ENCODE measurements around the gene NR5A2. TPM values are rescaled to one million over a fixed set of nuclear protein-coding genes. Genes with fewer than 3 reads are reported as not detected.

Gene NR5A2
- polyA plus RNA-seq, 3 donors = 2.1 to 20.8 (median 3.6) TPM

DNA sequence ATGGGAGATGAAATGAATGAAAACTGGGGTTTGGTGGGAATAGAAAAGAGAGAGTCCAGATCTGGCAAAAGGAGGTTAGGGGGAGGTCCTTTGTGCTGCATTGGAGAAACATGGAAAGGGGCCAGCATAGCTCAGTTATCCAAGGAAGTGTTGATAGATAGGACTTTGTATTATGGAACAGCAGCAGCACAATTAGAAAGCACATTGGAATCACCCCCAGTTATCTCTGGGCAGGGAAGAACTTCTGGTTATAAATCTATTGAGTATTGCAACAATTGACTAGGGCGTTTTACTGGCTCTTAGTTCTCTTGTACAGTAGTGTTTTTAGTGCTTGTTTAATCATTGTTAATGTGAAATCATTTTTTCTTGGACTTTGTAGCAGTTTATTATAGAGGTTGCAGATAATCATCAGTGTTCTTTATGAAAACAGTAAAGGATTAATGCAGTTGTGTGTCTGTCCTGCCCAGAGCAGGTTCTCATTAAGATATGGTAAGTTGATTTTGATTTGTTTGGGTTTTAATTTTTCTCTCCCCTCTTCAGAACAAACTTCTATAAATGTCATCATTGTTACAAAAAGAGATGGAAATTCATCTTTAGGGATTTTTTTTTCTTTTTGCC, 76.6 kb downstream of the NR5A2 start:
- WGBS, 3 donors = 6 to 53% (median 51%) methylated on average over 1 of the region's 1 CpG
- H3K27ac ChIP-seq (ENCODE audit: low read depth, low read length) = no peak overlapping the region

DNA sequence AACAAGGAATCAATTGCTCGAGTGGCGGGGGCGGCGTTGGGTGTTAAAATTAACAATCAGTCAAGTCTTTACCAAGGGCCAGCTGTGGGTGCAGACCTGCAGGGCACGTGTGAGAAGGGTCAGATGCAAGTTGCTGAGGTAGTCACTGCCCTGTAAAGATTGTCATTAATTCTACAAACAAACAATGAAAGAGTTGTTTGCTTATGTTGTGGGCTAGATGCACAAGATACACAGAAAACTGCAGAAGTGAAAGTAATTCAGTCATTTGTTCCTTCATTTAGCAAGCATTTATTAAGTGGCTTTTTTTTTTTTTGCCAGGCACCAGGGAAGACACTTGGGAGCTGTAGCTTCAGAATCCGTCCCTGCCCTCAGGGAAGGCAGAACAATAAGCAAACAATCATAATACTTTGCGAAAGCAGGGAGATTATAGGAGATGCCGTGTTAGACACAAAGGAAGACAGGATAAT, 79.5 kb downstream of the NR5A2 start:
- WGBS, 3 donors = 42 to 72% (median 71%) methylated on average over 8 of the region's 8 CpGs
- no peak overlapping the region for H3K27ac ChIP-seq (ENCODE audit: low read depth, low read length)

DNA sequence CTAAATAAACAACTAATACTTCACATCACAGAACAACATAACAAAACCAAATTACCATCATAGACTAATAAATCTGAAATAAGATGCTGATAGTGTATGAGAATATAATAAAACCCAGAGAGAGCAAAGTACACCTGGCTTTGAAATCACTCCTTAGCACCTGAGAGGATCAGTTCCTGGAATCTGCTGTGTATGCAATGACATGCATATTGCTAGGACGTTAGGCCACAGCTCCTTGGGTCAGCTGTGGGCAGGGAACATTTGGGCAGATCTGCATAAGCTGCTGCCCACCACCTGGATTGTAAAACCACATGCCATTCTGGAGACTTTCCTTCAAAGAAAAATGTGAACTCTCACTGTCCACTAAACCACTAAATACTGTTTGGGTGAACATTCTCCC, 81.1 kb downstream of the NR5A2 start:
- H3K27ac ChIP-seq (ENCODE audit: low read depth, low read length) = no peak overlapping the region
- 0 to 28% (median 2%) methylated on average over 1 of the region's 1 CpG for WGBS, 3 donors

DNA sequence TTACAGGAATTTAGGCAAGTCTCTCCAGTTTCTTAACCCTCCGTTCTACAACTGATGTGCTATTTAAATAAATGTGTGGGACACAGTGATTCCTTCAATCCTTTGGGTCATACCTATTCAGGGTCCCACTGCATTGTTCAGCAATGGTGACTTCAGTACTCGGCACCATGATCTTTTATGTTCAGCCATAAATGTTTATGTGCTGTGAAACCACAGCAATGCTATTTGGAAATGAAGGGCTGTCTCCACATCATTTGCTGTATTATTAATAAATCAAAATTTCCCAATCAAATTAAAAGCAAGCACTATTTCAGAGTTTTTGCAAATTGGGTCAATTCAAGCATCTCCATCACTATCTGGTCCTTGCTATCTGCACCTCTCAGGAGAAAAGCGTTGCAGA, 84.8 kb downstream of the NR5A2 start:
- H3K27ac ChIP-seq (ENCODE audit: low read depth, low read length) = no peak overlapping the region
- WGBS, 3 donors = 82 to 90% (median 87%) methylated on average over 3 of the region's 3 CpGs

DNA sequence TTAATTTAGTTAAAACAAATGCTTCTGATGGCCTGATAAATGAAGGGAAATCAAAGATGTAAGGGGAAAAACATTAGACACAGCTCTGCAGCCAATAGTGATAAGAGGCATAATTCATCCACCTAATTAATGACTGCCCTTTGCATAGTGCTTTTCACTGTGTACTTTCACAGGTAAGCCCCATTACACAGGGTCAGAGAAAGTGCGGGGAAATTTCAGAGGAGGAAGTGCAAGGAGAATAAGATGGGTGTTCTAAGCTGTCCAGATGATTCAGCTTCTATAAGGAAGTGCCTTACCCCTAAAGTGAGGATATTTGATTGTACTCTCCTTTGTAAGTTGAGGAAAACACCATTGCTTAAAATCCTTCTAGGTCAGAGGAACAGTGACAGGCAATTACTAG, 88.0 kb downstream of the NR5A2 start:
- H3K27ac ChIP-seq (ENCODE audit: low read depth, low read length) = no peak overlapping the region
- WGBS, 3 donors = 55 to 71% (median 55%) methylated on average over 1 of the region's 1 CpG

DNA sequence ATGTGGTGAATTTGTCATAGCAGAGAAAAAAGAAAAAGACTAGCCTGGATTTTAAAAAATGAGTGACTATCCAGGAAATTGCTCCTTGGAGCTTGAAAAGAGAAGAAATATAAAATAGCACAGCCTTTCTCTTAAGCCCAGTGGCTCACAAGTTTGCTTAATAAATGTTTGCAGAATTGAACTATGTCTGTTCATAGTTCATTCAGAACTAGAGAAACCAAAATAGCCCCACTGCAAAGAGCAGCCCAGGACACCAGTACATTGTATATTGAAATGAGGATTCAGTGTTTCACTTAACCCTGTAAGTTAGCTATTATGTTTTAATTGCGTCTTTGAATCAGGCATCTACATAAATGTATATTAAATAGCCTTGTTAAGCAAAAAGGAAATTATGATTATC, 88.8 kb downstream of the NR5A2 start:
- 89 to 97% (median 90%) methylated on average over 1 of the region's 1 CpG for WGBS, 3 donors
- H3K27ac ChIP-seq (ENCODE audit: low read depth, low read length) = no peak overlapping the region

DNA sequence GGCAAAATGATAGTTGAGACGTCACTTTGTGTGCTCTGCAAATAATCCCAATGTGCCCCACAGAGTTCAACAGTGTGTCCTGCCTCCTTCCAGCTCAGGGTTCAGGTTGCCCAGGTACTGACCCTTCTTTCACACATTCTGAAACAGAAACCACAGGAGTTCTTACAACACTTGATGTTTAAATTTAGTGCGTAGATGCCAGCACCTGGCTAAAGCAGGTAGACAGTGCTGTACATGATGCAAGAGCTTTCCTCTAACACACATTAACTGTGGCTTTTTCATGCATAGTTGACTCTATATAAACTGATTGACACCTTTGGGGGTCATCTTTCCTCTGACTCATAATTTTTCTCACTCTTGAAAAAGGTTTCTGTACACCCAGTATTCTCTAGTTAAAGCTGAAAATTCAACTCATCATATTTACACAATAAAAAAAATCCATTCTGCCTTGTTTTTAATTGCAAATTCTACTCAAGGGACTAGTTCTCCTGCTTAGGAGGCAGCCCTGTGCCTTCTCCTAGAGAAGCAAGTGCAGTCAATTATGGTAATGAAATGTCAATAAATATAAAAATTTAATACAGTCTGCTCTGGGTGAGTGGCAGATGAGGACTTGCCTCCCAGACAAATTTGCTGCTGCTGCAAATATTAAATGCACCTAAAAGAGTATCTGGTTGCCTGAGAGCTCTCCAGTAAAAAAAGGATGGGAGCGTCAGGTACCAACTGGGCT, 91.4 kb downstream of the NR5A2 start:
- WGBS, 3 donors = 72 to 92% (median 92%) methylated on average over 3 of the region's 3 CpGs
- no peak overlapping the region for H3K27ac ChIP-seq (ENCODE audit: low read depth, low read length)

DNA sequence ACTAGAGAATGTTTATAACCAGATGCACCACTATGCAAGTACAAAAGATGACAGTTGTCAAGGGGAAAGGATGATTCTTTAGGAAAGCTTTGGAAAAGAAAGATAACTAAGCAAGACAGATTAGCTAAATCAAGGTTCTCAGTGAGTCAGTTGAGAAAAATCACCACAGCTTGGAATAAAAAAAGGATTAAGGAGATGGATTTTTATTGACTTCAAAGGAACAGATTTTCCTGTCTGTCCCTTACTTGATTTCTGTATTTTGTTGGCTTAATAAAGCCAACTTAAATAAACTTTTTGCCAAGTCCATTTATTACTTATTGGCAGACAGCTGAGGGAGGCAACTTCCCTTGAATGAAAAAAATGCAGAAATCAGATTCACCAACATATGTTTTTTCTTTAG, 93.9 kb downstream of the NR5A2 start:
- no peak overlapping the region for H3K27ac ChIP-seq (ENCODE audit: low read depth, low read length)

DNA sequence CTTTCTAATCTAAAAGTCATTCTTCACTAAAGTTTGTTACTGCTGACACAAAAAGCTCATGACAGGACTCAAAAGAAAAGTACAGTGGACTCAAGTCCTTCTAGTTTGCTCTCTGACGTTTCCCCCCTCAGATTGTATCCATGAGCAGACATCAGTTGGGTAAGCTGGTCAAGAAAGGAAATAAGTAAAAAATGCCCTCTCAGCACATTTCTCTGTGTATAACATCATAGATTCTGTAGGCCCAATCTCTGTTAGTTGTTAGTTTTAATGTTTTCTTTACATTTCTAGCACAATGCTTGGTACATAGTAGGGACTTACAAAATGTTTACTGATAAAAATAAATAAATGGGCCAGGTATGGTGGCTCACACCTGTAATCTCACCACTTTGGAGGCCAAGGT, 96.8 kb downstream of the NR5A2 start:
- 66 to 78% (median 74%) methylated on average over 1 of the region's 1 CpG for WGBS, 3 donors
- no peak overlapping the region for H3K27ac ChIP-seq (ENCODE audit: low read depth, low read length)

DNA sequence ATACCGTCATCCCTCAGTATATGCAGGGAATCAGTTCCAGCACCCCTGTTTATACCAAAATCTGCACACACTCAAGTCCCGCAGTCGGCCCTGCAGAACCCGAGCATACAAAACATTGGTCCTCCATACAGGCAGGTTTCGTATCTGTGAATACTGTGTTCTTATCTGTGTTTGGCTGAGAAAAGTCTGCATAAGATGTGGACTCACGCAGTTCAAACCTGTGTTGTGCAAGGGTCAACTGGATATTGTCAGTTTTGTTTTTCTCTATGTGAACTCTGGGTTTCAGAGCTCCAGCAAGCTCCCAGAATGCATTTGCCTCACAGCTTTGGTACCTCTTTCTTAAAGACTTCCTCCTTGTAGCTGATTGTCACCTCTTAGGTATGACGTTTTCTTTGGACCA, 100.6 kb downstream of the NR5A2 start:
- H3K27ac ChIP-seq (ENCODE audit: low read depth, low read length) = no peak overlapping the region
- WGBS, 3 donors = 70 to 89% (median 87%) methylated on average over 7 of the region's 7 CpGs

DNA sequence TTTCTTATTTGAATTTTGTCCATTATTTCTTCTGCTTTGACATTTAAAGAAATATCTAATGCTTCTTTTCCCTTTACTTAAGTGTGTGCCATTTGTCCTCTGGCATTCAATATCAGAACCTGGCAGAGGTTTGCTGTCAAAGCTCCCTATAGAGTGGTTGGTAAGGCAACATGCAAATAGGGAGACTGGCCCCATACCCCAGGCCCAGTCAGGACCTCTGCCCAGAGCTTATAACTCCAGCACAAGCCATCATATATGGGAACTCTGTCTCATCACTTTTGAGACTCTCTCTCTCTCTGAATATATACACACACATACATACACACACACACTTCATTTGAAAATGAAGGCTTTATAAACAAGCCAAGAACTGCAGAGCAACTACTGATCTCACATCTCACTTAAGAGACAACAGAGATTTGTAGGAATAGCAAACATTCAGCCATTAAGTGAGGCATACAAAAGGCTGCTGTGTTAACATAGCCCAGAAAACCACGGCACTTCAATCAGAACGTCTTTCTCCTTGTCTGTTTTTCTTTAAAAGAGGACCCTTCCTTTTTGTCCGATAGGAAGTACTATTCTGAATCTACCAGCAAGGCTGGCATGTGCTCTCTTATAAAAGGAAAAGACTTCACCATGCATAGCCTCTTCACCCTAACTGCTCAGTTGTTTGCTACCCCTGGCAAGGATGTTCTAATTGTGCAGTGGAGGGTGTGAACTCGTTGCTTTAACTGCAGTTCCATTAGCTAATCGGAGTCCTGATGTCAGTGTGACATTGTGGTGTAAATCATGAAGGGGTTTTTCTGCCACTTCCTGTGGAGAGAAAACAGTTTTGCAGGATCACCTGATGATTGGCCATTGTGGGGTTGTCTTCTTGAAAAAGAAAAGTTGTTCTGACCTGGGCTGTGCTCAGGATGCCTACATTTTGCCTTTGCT, 101.7 kb downstream of the NR5A2 start:
- H3K27ac ChIP-seq (ENCODE audit: low read depth, low read length) = no peak overlapping the region
- WGBS, 3 donors = 15 to 39% (median 16%) methylated on average over 5 of the region's 5 CpGs

DNA sequence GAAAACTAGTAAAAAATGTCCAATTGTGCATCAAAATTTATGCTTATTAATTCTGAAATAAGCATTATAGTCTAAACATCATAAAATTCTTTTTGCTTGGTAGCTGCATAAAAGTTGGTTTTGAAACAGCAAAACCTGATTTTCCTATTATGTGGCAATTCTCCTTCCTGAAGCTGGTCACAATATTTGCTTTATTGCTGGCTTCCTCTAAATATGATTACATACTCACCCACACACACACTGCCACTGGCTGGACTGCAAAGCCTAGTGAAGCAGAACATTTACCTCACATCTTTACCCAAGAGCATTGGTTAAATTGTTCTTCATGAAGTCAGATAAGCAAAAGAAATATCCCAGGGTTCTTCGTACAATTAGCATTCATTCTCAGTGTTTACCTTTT, 103.0 kb downstream of the NR5A2 start:
- H3K27ac ChIP-seq (ENCODE audit: low read depth, low read length) = no peak overlapping the region
- WGBS, 3 donors = 35 to 75% (median 65%) methylated on average over 1 of the region's 1 CpG

DNA sequence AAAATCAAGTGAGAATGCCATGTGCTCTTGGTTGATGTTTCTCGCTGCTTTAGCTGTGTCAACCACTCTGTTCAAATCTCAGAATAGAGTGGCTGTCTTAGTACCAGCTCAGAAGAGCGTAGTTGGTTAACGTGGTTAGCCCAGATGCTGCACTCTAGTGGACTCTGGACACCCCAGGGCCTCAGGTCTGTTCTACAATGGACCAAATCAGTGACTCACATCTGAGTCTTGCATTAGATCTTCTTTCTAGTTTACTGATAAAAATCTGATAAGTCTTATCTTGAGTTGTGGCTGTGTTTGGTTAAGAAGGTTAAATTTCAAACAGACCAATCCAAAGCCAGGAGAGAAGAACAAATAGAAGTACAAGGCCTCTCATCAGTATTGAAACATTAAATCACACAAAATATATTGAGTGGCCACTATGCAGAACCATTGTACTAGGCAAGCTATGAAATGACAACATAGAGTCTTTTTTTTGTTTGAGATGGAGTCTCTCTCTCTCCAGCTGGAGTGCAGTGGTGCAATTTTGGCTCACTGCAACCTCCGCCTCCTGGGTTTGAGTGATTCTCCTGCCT, 104.1 kb downstream of the NR5A2 start:
- no peak overlapping the region for H3K27ac ChIP-seq (ENCODE audit: low read depth, low read length)
- 33 to 74% (median 70%) methylated on average over 4 of the region's 4 CpGs for WGBS, 3 donors

DNA sequence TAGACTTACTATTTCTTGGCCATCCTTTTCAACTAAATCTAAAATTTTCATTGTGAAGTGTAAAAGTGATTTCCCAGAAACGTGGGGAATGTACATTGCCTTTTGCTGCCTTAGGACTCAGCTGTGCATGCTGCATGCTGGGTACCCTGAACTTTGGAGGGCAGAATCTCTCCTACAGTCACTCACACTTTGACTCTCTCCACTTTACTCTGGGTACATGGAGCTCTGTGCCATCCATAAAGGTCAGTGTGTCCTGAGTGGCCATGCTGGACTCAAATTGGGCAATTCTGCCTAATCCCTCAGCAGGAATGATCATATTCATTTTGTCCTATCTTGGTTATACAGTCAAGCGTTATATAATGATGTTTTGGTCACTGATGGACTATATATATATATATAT, 105.6 kb downstream of the NR5A2 start:
- H3K27ac ChIP-seq (ENCODE audit: low read depth, low read length) = no peak overlapping the region
- WGBS, 3 donors = 68 to 87% (median 84%) methylated on average over 2 of the region's 2 CpGs

DNA sequence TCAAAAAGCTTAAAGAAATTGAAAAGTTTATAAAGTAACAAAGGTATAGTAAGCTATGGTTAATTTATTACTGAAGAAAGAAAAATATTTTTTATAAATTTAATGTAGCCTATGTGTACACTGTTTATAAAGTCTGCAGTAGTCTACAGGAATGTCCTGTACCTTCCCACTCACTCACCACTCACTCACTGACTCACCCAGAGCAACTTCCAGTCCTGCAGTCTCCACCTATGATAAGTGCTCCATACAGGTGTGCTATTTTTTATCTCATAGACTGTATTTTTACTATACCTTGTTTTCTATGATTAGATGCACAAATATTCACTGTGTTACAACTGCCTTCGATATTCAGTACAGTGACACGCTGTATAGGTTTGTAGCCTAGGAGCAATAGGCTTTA, 106.6 kb downstream of the NR5A2 start:
- H3K27ac ChIP-seq (ENCODE audit: low read depth, low read length) = no peak overlapping the region
- 80 to 100% (median 90%) methylated on average over 2 of the region's 2 CpGs for WGBS, 3 donors

DNA sequence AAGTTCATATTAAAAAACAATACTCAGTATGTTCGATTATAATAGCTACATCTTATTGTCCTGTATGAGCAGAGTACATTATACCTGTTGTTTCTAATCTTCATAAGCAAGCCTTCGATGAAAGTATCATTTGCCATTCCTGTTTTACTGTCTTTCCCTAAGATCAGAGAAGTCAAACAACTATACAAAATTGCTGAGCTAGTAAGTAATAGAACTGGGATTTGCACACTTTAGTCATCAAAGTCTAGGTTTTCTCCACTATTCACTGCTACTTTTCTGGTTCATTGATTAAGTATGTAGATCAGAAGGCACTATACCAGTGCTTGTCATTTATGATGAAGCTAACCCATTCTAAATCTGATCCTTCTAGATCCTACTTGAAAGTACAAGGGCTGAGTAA, 108.9 kb downstream of the NR5A2 start:
- WGBS, 3 donors = 85 to 94% (median 91%) methylated on average over 2 of the region's 2 CpGs
- no peak overlapping the region for H3K27ac ChIP-seq (ENCODE audit: low read depth, low read length)

DNA sequence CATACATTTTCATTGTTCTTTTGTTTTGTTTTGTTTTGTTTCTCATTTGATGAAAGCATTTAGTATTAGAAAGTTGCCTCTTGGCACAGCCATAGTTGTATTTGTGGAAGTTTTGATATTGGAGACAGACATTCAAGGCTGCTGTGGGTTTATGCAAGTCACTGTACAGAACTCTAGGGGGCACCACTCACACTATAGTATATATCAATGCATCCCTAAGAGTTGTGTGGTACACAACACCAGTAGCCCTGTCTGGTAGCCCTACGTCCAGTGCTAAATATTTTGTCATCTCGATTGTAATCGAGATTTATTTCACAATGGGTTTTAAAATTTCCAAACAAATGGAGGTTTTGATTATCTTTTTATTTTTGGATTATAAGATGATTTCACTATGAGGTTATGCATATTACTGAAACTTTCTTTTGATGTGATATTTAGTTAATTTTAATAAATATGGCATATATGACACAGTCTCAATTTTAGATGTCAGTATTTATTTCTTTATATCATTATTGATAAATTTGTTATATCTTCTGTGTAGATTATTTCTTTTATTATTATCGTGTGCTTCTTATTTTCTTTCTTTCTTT, 112.2 kb downstream of the NR5A2 start:
- no peak overlapping the region for H3K27ac ChIP-seq (ENCODE audit: low read depth, low read length)
- whole genome bisulfite sequencing, 3 donors = 64 to 79% (median 71%) methylated on average over 4 of the region's 4 CpGs

DNA sequence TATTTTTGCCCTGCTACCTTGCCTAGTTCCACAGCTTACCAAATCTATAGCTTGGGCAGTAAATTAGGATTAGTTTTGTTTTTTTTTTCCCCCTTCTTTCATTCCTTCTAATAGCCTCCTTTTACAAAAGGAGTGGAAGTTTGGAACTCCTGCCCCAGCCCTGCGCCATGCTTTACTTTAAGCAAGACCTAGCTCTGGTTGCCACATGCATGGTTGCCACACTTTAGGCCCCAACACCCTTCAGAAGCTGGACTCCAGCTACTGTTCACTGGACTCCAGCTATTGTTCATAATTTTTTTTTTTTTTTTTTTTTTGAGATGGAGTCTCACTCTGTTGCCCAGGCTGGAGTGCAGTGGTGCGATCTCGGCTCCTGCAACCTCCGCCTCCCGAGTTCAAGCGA, 115.8 kb downstream of the NR5A2 start:
- 75 to 86% (median 76%) methylated on average over 6 of the region's 6 CpGs for WGBS, 3 donors
- H3K27ac ChIP-seq (ENCODE audit: low read depth, low read length) = no peak overlapping the region

DNA sequence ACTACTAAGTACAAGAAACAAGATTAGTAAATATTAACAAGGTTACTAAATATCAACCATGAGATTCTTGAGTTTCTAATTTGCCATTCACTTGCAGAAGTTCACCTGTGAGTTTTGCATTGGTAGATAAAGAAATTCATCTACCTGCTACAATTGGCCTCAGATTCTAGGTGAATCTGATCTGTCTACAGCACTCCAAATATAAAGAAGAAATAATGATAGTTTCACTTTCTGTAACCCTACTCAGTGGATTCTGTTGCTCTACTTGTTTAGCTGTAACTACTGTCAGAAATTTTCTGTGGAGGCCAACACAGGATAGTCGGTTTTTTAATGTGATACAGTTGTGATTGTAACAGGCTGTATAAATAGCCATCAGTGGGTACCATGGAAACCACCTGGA, 118.6 kb downstream of the NR5A2 start:
- H3K27ac ChIP-seq (ENCODE audit: low read depth, low read length) = no peak overlapping the region
- WGBS, 3 donors = 29 to 44% (median 39%) methylated on average over 1 of the region's 1 CpG

All from adipose tissue (tissue), 3 donors.